ENCODE measurements around the gene PTPRK.

DNA sequence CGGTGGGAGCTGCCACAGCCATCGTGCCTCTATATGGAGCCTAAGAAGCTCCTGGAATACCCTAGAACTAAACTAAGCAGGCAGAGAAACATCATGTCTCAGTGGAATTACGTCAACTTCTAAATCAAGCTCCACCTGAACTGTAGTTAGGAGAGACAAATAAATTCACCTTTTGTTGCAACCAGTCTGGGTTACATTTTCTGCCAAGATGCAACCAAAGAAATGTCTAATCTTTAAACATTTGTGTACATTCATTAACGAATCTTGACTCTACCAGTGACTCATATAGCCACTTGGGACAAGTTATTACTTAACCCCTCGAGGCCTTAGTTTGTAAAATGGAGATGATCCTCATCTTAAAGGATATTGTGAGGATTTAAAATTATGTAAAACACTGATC lies 8.9 kb downstream of the PTPRK start:
- TF ChIP-seq, protein P1, sequence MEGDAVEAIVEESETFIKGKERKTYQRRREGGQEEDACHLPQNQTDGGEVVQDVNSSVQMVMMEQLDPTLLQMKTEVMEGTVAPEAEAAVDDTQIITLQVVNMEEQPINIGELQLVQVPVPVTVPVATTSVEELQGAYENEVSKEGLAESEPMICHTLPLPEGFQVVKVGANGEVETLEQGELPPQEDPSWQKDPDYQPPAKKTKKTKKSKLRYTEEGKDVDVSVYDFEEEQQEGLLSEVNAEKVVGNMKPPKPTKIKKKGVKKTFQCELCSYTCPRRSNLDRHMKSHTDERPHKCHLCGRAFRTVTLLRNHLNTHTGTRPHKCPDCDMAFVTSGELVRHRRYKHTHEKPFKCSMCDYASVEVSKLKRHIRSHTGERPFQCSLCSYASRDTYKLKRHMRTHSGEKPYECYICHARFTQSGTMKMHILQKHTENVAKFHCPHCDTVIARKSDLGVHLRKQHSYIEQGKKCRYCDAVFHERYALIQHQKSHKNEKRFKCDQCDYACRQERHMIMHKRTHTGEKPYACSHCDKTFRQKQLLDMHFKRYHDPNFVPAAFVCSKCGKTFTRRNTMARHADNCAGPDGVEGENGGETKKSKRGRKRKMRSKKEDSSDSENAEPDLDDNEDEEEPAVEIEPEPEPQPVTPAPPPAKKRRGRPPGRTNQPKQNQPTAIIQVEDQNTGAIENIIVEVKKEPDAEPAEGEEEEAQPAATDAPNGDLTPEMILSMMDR (CRISPR knock-in tag; IDR thresholded peaks at IDR 0.05): no peak
- TF ChIP-seq ZNF232 (CRISPR knock-in tag; IDR thresholded peaks at IDR 0.05; ENCODE audit: borderline replicate concordance): no peak

All from HepG2 (cell line).